Stomach (tissue), 9 donors: ENCODE data around the gene ARSD. TPM values are rescaled to one million over a fixed set of nuclear protein-coding genes. Genes with fewer than 3 reads are reported as not detected.

Experiments used
- DNase-seq, 2 donors: peaks; one replicate each; pipeline versions ENCODE4 v3.0.0 to v3.0.0-alpha.2; 2013 to 2019
- H3K27ac ChIP-seq, 5 donors: fragments of 200-600 bp in 4 of 5; sonication (generic) in 4 of 5; one replicate each; pipeline ENCODE4 v1.5.1; 2013 to 2019; ENCODE audit warnings: mild to moderate bottlenecking in 1 of 5, moderate library complexity in 1 of 5
- H3K27me3 ChIP-seq, 3 donors: fragments of 200-600 bp; sonication (generic); one replicate each; pipeline ENCODE4 v1.5.1; 2017 to 2019; ENCODE audit warnings: mixed run types in 1 of 3
- H3K36me3 ChIP-seq, 4 donors: fragments of 200-600 bp; sonication (generic); 1 replicate in 3 of 4; 2 replicates in 1 of 4; pipeline ENCODE4 v1.5.1; 2016 to 2019
- H3K4me1 ChIP-seq, 4 donors: fragments of 200-600 bp; sonication (generic); one replicate each; pipeline ENCODE4 v1.5.1; 2016 to 2019
- H3K4me3 ChIP-seq, 4 donors: fragments of 200-600 bp; sonication (generic) in 3 of 4; one replicate each; pipeline ENCODE4 v1.5.1; 2016 to 2019; ENCODE audit warnings: mild to moderate bottlenecking in 1 of 4
- H3K9me3 ChIP-seq, 4 donors: fragments of 200-600 bp; sonication (generic); one replicate each; pipeline ENCODE4 v1.5.1; 2016 to 2019
- EP300 ChIP-seq: sonication (generic); formaldehyde crosslinking; IDR thresholded peaks from one replicate; pipeline ENCODE4 v1.6.1; 2017; ENCODE audit warnings: antibody characterized with exemption
- POLR2A ChIP-seq, 4 donors: fragments of 450-650 bp; IDR thresholded peaks; one replicate each; pipeline ENCODE4 v1.6.1; 2016; ENCODE audit warnings: antibody characterized with exemption in 4 of 4, control low read depth in 2 of 4, mild to moderate bottlenecking in 1 of 4, moderate library complexity in 1 of 4
- POLR2AphosphoS5 ChIP-seq, 3 donors: sonication (generic); formaldehyde crosslinking; IDR thresholded peaks; one replicate each; pipeline ENCODE4 v1.6.1; 2016; ENCODE audit warnings: antibody characterized with exemption in 3 of 3
- WGBS, 5 donors: extraction: QIAGEN DNeasy Blood & Tissue Kit in 3 of 5; methylation state at CpG; one replicate each; pipeline versions ENCODE4 v1.1.5 to v1.1.7; 2013 to 2018; 5-methylcytosine and 5-hydroxymethylcytosine counted together
- intact Hi-C: fragments of 100-400 bp; cut with DNase I; formaldehyde crosslinking; loops from one replicate; pipeline ENCODE4 v1.15.1; 2023; ENCODE audit warnings: low total_unique reads
- polyA plus RNA-seq, 3 donors: library from polyadenylated mRNA; stranded (reverse); fragments of 200-250 nt; gene quantifications; one replicate each; pipeline ENCODE4 v1.2.3, GENCODE V29; 2013
- total RNA-seq, 5 donors: library from RNA; depleted of rRNA; stranded (reverse); fragments of >200 nt; gene quantifications; one replicate each; pipeline versions ENCODE4 v1.1.0 to v1.2.3, GENCODE V29; 2014 to 2016
- TF ChIP-seq, protein P1 (sequence below), 7 experiments: fragments of 450-650 bp in 4 of 7; fragments of 200-600 bp in 3 of 7; sonication (generic) in 3 of 7; IDR thresholded peaks; one replicate each; pipeline ENCODE4 v1.5.1; 2016 to 2019; ENCODE audit warnings: antibody characterized with exemption in 7 of 7, control low read depth in 2 of 7, mild to moderate bottlenecking in 1 of 7
- donor health status: healthy with polysubstance abuse.
- donor health status: Bipolar disorder and iron deficiency.
- donor health status: healthy.

The ARSD gene
- total and polyA plus RNA-seq, 8 donors: 13.4 to 69.3 (median 28.8) TPM

DNA sequence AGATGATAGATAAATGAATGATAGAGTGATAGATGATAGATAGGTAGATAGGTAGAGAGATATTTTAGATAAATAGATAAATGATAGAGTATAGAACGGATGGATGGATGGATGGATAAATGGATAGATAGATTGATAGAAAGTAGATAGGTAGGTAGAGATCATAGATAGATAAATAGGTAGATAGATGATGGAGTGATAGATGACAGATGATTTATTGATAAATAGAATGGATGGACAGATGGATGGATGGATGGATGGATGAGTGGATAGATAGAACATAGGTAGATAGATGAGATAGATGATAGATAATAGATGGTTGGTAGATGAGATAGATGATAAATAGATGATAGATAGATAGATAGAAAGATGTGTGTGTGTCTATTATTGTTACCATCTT lies 49.5 kb downstream of the ARSD start:
- 73 to 93% (median 90%) methylated on average over 1 of the region's 1 CpG for WGBS, 5 donors
- Histone ChIP-seq H3K27me3 (no peaks in the 10 kb centered on the region), H3K9me3 (no peaks in the 10 kb centered on the region), H3K4me3 (no peak overlapping the region), H3K27ac (no peak overlapping the region), H3K4me1 (no peaks in the 10 kb centered on the region), H3K36me3 (no peaks in the 10 kb centered on the region)
- intact Hi-C loops: no loop called here
- TF ChIP-seq EP300 (no peak), POLR2A (IDR thresholded peaks at IDR 0.05) (no peak), POLR2AphosphoS5 (IDR thresholded peaks at IDR 0.05) (no peak)
- TF ChIP-seq, protein P1, sequence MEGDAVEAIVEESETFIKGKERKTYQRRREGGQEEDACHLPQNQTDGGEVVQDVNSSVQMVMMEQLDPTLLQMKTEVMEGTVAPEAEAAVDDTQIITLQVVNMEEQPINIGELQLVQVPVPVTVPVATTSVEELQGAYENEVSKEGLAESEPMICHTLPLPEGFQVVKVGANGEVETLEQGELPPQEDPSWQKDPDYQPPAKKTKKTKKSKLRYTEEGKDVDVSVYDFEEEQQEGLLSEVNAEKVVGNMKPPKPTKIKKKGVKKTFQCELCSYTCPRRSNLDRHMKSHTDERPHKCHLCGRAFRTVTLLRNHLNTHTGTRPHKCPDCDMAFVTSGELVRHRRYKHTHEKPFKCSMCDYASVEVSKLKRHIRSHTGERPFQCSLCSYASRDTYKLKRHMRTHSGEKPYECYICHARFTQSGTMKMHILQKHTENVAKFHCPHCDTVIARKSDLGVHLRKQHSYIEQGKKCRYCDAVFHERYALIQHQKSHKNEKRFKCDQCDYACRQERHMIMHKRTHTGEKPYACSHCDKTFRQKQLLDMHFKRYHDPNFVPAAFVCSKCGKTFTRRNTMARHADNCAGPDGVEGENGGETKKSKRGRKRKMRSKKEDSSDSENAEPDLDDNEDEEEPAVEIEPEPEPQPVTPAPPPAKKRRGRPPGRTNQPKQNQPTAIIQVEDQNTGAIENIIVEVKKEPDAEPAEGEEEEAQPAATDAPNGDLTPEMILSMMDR (IDR thresholded peaks at IDR 0.05): no peak
- DNase-seq: no peak

DNA sequence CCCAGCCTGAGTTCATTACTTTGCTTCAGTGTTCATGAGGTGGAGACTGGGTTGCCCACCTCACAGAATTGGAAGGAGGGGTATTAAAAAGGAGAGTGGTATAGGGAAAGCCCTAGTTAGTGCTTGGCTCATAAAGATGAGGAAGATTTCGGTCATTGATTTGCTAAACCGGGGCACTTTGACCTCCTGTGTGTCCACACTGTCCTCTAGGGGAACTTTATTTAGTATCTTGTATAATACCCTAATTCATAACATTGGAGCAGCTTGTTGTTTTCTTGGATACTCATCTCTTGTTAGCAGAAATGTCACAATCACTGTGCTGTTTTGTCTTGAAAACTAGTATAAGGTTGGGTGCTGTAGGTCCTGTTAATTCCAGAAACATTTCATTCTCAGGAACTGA lies 50.6 kb downstream of the ARSD start:
- TF ChIP-seq POLR2AphosphoS5 (IDR thresholded peaks at IDR 0.05) (no peak), EP300 (no peak)
- TF ChIP-seq, protein P1 (IDR thresholded peaks at IDR 0.05): no peak
- intact Hi-C loops: no loop called here
- no peaks in the 10 kb centered on the region for H3K27me3 ChIP-seq
- no peak for DNase-seq
- no peaks in the 10 kb centered on the region for H3K4me1 ChIP-seq
- no peak overlapping the region for H3K4me3 ChIP-seq
- no peaks in the 10 kb centered on the region for H3K36me3 ChIP-seq
- WGBS, 5 donors: 67 to 89% (median 84%) methylated on average over 2 of the region's 2 CpGs
- H3K27ac ChIP-seq: no peak overlapping the region
- H3K9me3 ChIP-seq: peaks cover 0 to 3% (median 0%) of the 10 kb centered on the region in 4 donors

DNA sequence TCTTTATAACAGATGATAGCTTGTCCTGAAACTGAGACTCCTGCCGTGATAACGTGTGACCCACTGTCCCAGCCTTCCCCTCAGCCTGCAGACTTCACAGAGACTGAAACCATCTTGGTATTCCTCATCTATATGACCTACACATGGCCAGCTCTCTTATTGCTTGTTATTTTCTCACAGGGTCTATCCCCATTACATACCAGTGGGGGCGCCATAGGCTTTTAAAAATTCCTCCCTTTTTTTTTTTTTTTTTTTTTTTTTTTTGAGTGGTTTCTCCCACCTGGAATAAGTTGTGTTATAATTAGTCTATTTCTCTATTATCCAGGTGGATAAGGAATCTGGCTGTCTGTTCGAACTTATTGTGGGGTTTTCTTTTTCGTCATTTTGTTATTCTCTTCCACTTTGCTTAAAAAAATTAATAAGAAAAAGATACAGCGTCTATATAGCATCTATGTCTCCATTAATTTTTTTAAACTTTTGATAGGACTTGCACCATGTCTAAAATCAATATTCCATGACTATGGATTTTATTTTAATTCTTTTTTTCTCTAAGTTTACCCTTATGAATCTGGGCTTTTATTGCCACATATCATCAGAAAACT lies 53.2 kb downstream of the ARSD start:
- peak in 1 of 2 donors; percentile 23 for DNase-seq
- Histone ChIP-seq H3K36me3 (no peaks in the 10 kb centered on the region), H3K27me3 (no peaks in the 10 kb centered on the region), H3K4me3 (no peak overlapping the region), H3K4me1 (no peaks in the 10 kb centered on the region), H3K9me3 (peaks cover 0 to 3% (median 0%) of the 10 kb centered on the region in 4 donors), H3K27ac (no peak overlapping the region)
- intact Hi-C loops: no loop called here
- TF ChIP-seq, protein P1 (IDR thresholded peaks at IDR 0.05): peak in 4 of 7 experiments; percentile 10 to 51 (median 28)
- no peak for TF ChIP-seq POLR2A (IDR thresholded peaks at IDR 0.05)
- WGBS, 5 donors: 60 to 73% (median 68%) methylated on average over 6 of the region's 6 CpGs

DNA sequence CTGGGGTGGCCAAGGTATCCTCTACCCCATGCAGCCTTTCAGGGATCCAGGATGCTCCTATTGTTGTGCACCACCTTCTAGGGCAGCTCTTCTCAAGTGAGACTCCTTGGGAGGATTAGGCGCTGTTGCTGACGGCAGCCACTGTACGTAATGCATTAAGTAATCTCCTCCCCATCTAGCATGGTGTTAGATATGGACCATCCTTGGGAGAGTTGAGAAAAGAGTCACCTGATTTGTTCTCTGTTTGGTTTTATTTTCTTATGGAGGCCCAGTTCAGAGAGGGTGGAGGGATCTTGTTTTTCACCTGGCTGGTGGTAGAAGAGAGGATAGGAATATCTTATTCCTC lies 54.0 kb downstream of the ARSD start:
- H3K36me3 ChIP-seq: no peaks in the 10 kb centered on the region
- no peak for DNase-seq
- peaks cover 0 to 3% (median 0%) of the 10 kb centered on the region in 4 donors for H3K9me3 ChIP-seq
- H3K4me1 ChIP-seq: no peaks in the 10 kb centered on the region
- WGBS, 5 donors: 95 to 100% (median 97%) methylated on average over 3 of the region's 3 CpGs
- H3K4me3 ChIP-seq: no peak overlapping the region
- no peaks in the 10 kb centered on the region for H3K27me3 ChIP-seq
- H3K27ac ChIP-seq: no peak overlapping the region
- no peak for TF ChIP-seq POLR2A (IDR thresholded peaks at IDR 0.05)
- intact Hi-C loops: no loop called here

DNA sequence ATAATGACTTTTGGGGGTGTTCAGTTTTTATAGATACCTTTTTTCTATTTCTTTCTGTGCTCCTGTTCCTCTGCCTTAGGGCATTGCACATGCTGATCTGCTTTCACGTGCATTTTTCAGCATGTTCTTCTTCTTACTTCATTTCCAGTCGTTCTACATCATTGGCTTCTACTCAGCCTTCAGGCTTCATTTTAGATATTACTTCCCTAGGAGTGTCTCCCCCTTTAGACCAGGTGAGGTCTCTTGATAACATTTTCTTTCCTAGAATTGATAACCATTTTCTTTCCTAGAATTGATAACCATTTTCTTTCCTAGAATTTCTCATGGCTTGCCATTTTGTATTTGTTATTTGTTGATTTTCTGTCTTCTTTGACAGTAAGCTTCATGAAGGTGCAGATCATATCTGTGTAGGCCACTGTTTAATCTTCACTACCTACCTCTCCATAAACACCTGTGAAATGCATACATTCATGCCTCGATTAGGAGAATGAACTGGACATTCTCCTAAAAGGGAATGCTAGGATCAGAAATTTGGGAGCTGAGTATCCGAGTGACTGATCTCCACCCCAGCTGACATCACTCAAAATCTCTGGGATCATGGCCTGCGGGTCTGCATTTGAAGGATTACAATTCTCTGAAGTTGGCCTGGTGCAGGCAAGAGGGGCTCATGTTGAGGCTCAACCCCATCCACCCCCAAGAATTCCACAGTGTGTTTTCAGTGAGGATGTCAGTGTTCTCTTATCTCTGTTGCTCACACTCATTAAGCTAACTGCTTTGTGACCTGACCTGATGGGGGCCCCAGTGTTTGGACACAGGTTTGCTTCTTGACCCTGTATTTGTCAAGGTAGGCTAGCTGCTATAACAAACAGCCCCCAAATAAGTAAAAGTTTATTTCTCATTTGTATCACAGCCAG lies 54.7 kb downstream of the ARSD start:
- H3K4me1 ChIP-seq: no peaks in the 10 kb centered on the region
- TF ChIP-seq EP300 (no peak), POLR2A (IDR thresholded peaks at IDR 0.05) (no peak), POLR2AphosphoS5 (IDR thresholded peaks at IDR 0.05) (no peak)
- TF ChIP-seq, protein P1 (IDR thresholded peaks at IDR 0.05): no peak
- H3K36me3 ChIP-seq: no peaks in the 10 kb centered on the region
- no peaks in the 10 kb centered on the region for H3K27me3 ChIP-seq
- WGBS, 5 donors: 89 to 92% (median 91%) methylated on average over 5 of the region's 5 CpGs
- DNase-seq: no peak
- no peak overlapping the region for H3K27ac ChIP-seq
- intact Hi-C loops: no loop called here
- no peak overlapping the region for H3K4me3 ChIP-seq
- peaks cover 0 to 3% (median 0%) of the 10 kb centered on the region in 4 donors for H3K9me3 ChIP-seq
